Fibroblast of lung (primary cell): ENCODE results near the gene CMTM4. TPM values are rescaled to one million over a fixed set of nuclear protein-coding genes. Genes with fewer than 3 reads are reported as not detected.
A peak's percentile ranks its signal among the peaks of the same experiment; 100 is the strongest.

Experiments
- DNase-seq, 2 donors: peaks; one replicate each; pipeline versions ENCODE4 v3.0.0 to v3.0.0-alpha.2; 2010; ENCODE audit warnings: low read depth in 2 of 2
- H2AFZ ChIP-seq: 2 replicates; pipeline ENCODE4 v1.5.1; 2012; ENCODE audit warnings: low read length, control low read depth, inconsistent platforms
- H3K27ac ChIP-seq: 2 replicates; pipeline ENCODE4 v1.5.1; 2011; ENCODE audit warnings: low read length, control low read depth; ENCODE audit not compliant: insufficient read depth
- H3K27me3 ChIP-seq: 2 replicates; pipeline ENCODE4 v1.5.1; 2011; ENCODE audit warnings: mild to moderate bottlenecking, low read length; ENCODE audit not compliant: control insufficient read depth, insufficient read depth
- H3K36me3 ChIP-seq: 2 replicates; pipeline ENCODE4 v1.5.1; 2011; ENCODE audit warnings: low read length; ENCODE audit not compliant: control insufficient read depth, insufficient read depth
- H3K4me1 ChIP-seq: 2 replicates; pipeline ENCODE4 v1.5.1; 2011; ENCODE audit warnings: low read length; ENCODE audit not compliant: control insufficient read depth, insufficient read depth; ENCODE audit errors: extremely low read depth
- H3K4me2 ChIP-seq: 2 replicates; pipeline ENCODE4 v1.5.1; 2011; ENCODE audit warnings: low read length, control low read depth; ENCODE audit not compliant: insufficient read depth; ENCODE audit errors: extremely low read depth
- H3K4me3 ChIP-seq, 4 experiments: fragments of 200-600 bp in 1 of 4; sonication (generic) in 1 of 4; replicated peaks in 1 of 4; 2 replicates each; pipeline ENCODE4 v1.5.1; 2011 to 2016; ENCODE audit warnings: low read length in 4 of 4, low read depth in 3 of 4, mild to moderate bottlenecking in 3 of 4, control low read depth in 2 of 4, inconsistent platforms in 1 of 4, mixed read lengths in 1 of 4; ENCODE audit not compliant: insufficient read depth in 1 of 4; ENCODE audit errors: control extremely low read depth in 1 of 4
- H3K79me2 ChIP-seq: 2 replicates; pipeline ENCODE4 v1.5.1; 2012; ENCODE audit warnings: mild to moderate bottlenecking, low read length, inconsistent platforms; ENCODE audit not compliant: control insufficient read depth, insufficient read depth
- H3K9ac ChIP-seq: 2 replicates; pipeline ENCODE4 v1.5.1; 2011; ENCODE audit warnings: mild to moderate bottlenecking, low read length, control low read depth; ENCODE audit not compliant: insufficient read depth
- H3K9me3 ChIP-seq: 2 replicates; pipeline ENCODE4 v1.5.1; 2012; ENCODE audit warnings: low read depth, low read length; ENCODE audit not compliant: control insufficient read depth, insufficient read depth
- H4K20me1 ChIP-seq: 2 replicates; pipeline ENCODE4 v1.5.1; 2011; ENCODE audit warnings: low read length; ENCODE audit not compliant: control insufficient read depth, insufficient read depth; ENCODE audit errors: extremely low read depth
- EZH2 ChIP-seq: IDR thresholded peaks from 2 replicates; pipeline ENCODE4 v1.5.1; 2012; ENCODE audit warnings: low read length, control low read depth, mild to moderate bottlenecking; ENCODE audit errors: missing control alignments
- polyA plus RNA-seq, 2 donors: library from polyadenylated mRNA; depleted of rRNA in 1 of 2; stranded (reverse) in 1 of 2; unstranded in 1 of 2; fragments of >200 nt; gene quantifications; 2 replicates each; pipeline ENCODE4 v1.2.1, GENCODE V29; 2011 to 2012; ENCODE audit warnings: missing spikeins in 1 of 2
- total RNA-seq: library from RNA; depleted of rRNA; stranded (reverse); fragments of >200 nt; gene quantifications from 2 replicates; pipeline ENCODE4 v1.2.1, GENCODE V29; 2014
- TF ChIP-seq, protein P1 (sequence below), 2 donors: IDR thresholded peaks in 1 of 2; conservative IDR thresholded peaks in 1 of 2; 1 replicate in 1 of 2; 2 replicates in 1 of 2; pipeline ENCODE4 v1.5.1; 2011 to 2012; ENCODE audit warnings: low read length in 2 of 2, control low read depth in 1 of 2, inconsistent platforms in 1 of 2, low read depth in 1 of 2, mild to moderate bottlenecking in 1 of 2

The CMTM4 gene
- total and polyA plus RNA-seq, 2 donors (not counting 1 experiment from before 2014, with no cell fraction given): 10.2 to 12.8 TPM

DNA sequence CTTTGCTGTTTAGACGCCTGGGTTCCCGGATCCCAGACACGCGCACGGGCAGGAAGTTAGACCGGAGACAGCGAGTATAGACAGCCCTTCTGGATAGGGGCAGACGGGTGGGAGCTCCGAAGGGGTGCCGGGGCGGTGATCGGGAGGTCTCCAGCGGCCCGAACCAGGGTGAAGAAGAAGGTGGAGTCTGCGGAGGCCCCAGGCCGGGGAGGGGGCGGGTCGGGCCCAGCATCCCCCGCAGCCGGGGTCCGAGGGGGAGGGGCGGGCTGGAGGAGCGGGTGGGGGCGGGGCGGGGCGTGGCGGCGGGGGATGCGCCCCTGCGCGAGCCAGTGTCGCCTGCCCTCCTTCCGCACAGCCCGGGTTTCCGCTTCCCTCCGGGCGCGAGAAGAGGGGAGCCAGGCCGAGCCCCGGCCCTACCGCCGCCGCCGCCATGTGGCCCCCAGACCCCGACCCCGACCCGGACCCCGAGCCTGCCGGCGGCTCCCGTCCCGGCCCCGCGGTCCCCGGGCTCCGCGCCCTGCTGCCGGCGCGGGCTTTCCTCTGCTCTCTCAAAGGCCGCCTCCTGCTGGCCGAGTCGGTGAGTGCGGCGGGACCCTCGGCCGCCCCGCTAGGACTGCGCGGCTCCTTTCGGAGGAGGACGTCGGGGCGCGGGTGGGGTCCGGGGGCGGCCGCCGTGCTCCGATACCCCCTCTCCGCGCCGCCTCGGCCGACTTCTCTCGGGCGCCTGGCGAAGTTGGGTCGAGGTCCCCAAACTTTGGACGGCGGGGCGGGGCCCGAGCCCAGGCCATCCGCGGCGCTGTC is 92.0 kb downstream of the CMTM4 start, which contains the start of gene CMTM3:
CMTM3 (plus strand) TSS at position 329 of the 801 bp plus-strand sequence; CDS start at position 431, 102 bp downstream.
- Histone ChIP-seq H3K27ac (peak within 1 kb of the TSS; percentile 59), H3K36me3 (peaks cover 5% of the 10 kb centered on the region), H3K9ac (peak within 1 kb of the TSS; percentile 76), H3K9me3 (no peaks in the 10 kb centered on the region), H3K4me2 (peak within 1 kb of the TSS; percentile 90), H3K27me3 (peaks cover 6% of the 10 kb centered on the region), H2AFZ (peak within 1 kb of the TSS; percentile 91), H3K4me3 (peak within 1 kb of the TSS; percentile 59 to 81 (median 71)), H3K4me1 (peaks cover 15% of the 10 kb centered on the region), H3K79me2 (peaks cover 3% of the 10 kb centered on the region), H4K20me1 (no peaks in the 10 kb centered on the region)
- DNase-seq: peak; percentile 54 to 58
- TF ChIP-seq EZH2: no peak
- TF ChIP-seq, protein P1, sequence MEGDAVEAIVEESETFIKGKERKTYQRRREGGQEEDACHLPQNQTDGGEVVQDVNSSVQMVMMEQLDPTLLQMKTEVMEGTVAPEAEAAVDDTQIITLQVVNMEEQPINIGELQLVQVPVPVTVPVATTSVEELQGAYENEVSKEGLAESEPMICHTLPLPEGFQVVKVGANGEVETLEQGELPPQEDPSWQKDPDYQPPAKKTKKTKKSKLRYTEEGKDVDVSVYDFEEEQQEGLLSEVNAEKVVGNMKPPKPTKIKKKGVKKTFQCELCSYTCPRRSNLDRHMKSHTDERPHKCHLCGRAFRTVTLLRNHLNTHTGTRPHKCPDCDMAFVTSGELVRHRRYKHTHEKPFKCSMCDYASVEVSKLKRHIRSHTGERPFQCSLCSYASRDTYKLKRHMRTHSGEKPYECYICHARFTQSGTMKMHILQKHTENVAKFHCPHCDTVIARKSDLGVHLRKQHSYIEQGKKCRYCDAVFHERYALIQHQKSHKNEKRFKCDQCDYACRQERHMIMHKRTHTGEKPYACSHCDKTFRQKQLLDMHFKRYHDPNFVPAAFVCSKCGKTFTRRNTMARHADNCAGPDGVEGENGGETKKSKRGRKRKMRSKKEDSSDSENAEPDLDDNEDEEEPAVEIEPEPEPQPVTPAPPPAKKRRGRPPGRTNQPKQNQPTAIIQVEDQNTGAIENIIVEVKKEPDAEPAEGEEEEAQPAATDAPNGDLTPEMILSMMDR (conservative IDR thresholded peaks at IDR 0.05 in 1 of 2, IDR thresholded peaks at IDR 0.05 in 1 of 2; ENCODE audit: low read depth in 1 of 2, low read length in 2 of 2): peak; percentile 20 to 46

DNA sequence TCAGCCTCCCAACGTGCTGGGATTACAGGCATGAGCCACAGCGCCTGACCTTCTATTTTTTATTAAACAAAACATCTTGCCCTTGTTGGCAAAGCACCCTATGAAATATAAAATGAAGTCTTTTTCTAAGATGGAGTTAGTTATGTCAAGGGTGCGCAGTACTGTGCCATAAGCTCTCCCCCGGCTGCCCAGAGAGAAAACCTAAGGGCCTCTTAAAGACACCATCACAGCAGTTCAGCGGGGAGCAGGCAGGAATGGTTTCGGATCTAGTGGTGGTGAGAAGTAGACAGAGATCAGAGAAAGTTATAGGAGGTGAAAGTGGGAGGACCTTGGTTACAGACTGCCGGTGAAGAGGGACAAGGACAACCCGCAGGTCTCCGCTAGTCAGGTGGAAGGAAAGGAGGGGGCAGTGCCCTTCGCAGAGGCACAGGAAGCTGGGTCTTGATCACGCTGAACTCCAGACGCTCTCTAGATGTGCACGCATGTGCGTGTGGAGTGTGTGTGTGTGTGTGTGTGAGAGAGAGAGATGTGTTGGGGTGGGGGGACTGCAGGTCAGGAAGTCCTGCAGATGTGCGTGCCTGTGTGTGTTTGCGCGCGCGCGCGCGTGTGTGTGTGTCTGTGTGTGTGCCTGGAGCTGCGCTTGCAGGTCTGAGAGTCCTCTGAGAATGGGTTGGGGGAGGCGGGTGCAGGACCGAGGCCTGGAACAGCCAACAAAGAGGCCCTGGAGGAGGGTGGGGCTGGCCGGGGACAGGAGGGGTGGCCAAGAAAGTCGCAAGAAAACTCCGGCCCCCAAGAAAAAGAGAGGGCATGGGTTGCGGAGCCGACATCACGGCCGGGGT is 92.8 kb downstream of the CMTM4 start:
- Histone ChIP-seq H3K27me3 (peaks cover 9% of the 10 kb centered on the region), H3K9ac (peak overlapping the region; percentile 37), H3K36me3 (peaks cover 2% of the 10 kb centered on the region), H3K4me1 (peaks cover 12% of the 10 kb centered on the region), H4K20me1 (no peaks in the 10 kb centered on the region), H3K4me2 (peak overlapping the region; percentile 90), H3K79me2 (peaks cover 3% of the 10 kb centered on the region), H3K27ac (no peak overlapping the region), H3K9me3 (no peaks in the 10 kb centered on the region), H3K4me3 (peak overlapping the region; percentile 59 to 78 (median 64)), H2AFZ (peak overlapping the region; percentile 91)
- TF ChIP-seq, protein P1 (conservative IDR thresholded peaks at IDR 0.05 in 1 of 2, IDR thresholded peaks at IDR 0.05 in 1 of 2; ENCODE audit: low read depth in 1 of 2, low read length in 2 of 2): no peak
- no peak for TF ChIP-seq EZH2
- peak; percentile 56 to 71 for DNase-seq

DNA sequence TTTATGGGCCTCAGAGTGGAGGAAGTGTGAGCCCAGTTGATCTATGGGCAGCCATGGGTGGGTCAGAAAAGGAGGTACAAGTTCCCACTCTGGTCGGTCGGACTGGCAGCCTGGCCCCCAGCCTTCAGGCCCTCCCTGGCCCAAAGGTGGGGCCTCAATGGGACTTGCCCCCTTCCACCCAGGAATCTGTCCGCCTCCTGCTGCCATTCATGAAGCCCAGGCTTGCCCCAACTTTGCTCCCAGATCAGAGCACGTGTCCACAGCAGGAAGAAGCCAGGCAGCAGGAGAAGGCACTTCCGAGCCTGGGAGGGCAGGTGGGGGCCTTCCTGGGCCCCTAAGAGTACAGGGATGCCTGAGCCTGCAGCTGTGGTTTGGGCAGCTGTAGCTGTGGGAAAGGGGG is 95.1 kb downstream of the CMTM4 start:
- Histone ChIP-seq H3K27ac (no peak overlapping the region), H3K9me3 (no peaks in the 10 kb centered on the region), H3K4me2 (no peak overlapping the region), H3K4me1 (peaks cover 7% of the 10 kb centered on the region), H2AFZ (no peak overlapping the region), H3K79me2 (peaks cover 3% of the 10 kb centered on the region), H3K4me3 (no peak overlapping the region), H3K27me3 (peaks cover 9% of the 10 kb centered on the region), H4K20me1 (no peaks in the 10 kb centered on the region), H3K36me3 (no peaks in the 10 kb centered on the region), H3K9ac (no peak overlapping the region)
- TF ChIP-seq, protein P1 (conservative IDR thresholded peaks at IDR 0.05 in 1 of 2, IDR thresholded peaks at IDR 0.05 in 1 of 2; ENCODE audit: low read depth in 1 of 2, low read length in 2 of 2): no peak
- TF ChIP-seq EZH2: no peak
- DNase-seq: no peak
